Measurements from ENCODE around the gene C22orf15.

The C22orf15 gene

GRCh38 chr22:23774114-23774921 is 11.5 kb downstream of the C22orf15 start:
- DNase-seq = no peak

- peak; percentile 74 for DNase-seq
Measured at GRCh38 chr22:23774922-23775436, 12.2 kb downstream of the C22orf15 start.

- DNase-seq = no peak
Measured at GRCh38 chr22:23775779-23776375, 13.1 kb downstream of the C22orf15 start.

GRCh38 chr22:23777776-23778576 is 15.2 kb downstream of the C22orf15 start:
- DNase-seq = no peak

GRCh38 chr22:23778577-23778900 is 15.7 kb downstream of the C22orf15 start:
- DNase-seq = no peak

GRCh38 chr22:23779083-23779482 is 16.3 kb downstream of the C22orf15 start:
- no peak for DNase-seq

- no peak for DNase-seq
Measured at GRCh38 chr22:23779731-23780130, 16.9 kb downstream of the C22orf15 start.

- DNase-seq = no peak
Measured at GRCh38 chr22:23780146-23780748, 17.5 kb downstream of the C22orf15 start.

- DNase-seq = no peak
Measured at GRCh38 chr22:23781065-23781464, 18.3 kb downstream of the C22orf15 start.

- no peak for DNase-seq
Measured at GRCh38 chr22:23781511-23782183, 18.9 kb downstream of the C22orf15 start.

- no peak for DNase-seq
Measured at GRCh38 chr22:23782252-23782651, 19.5 kb downstream of the C22orf15 start.

- no peak for DNase-seq
Measured at GRCh38 chr22:23782703-23783102, 19.9 kb downstream of the C22orf15 start.

- no peak for DNase-seq
Measured at GRCh38 chr22:23783265-23784150, 20.7 kb downstream of the C22orf15 start.

GRCh38 chr22:23784215-23784732 is 21.5 kb downstream of the C22orf15 start:
- DNase-seq = no peak

GRCh38 chr22:23786261-23786710 is 23.5 kb downstream of the C22orf15 start:
- DNase-seq = no peak

- peak; percentile 92 for DNase-seq
Measured at GRCh38 chr22:23786752-23787599, 24.2 kb downstream of the C22orf15 start, which contains the start of gene SMARCB1. Gene SMARCB1 (plus strand): TSS chr22:23786966. CDS start chr22:23787170, 204 bp downstream.

- DNase-seq = no peak
Measured at GRCh38 chr22:23787600-23787896, 24.8 kb downstream of the C22orf15 start.

- no peak for DNase-seq
Measured at GRCh38 chr22:23787910-23788309, 25.1 kb downstream of the C22orf15 start.

GRCh38 chr22:23789121-23789520 is 26.3 kb downstream of the C22orf15 start:
- no peak for DNase-seq

GRCh38 chr22:23789638-23790037 is 26.8 kb downstream of the C22orf15 start:
- DNase-seq = no peak

All from left hindlimb (tissue), 1 donor.